ENCODE data around the gene TRHDE.

- TF ChIP-seq POLR2A (IDR thresholded peaks at IDR 0.05; ENCODE audit: low read length) (no peak), GATA1 (IDR thresholded peaks at IDR 0.05; ENCODE audit: low read depth, low read length) (no peak)
These were observed 97.3 kb downstream of the TRHDE start for GRCh38 chr12:72369423-72369959.
